HG02763 (cell line): ENCODE measurements around the gene PCDHGA2.

Experiments used
- ATAC-seq: cut with Tn5 transposase; IDR thresholded peaks from one replicate; pipeline ENCODE4 v1.9.1; 2021; ENCODE audit warnings: mild to moderate bottlenecking, moderate library complexity; ENCODE audit not compliant: unreplicated experiment

Gene PCDHGA2

GRCh38 chr5:141382469-141383294 is 44.1 kb downstream of the PCDHGA2 start, which contains the start of gene PCDHGA7:
Gene PCDHGA7 (plus strand): TSS chr5:141382742. CDS start chr5:141382900, 158 bp downstream.
- ATAC-seq = no peak

GRCh38 chr5:141383345-141383744 is 44.8 kb downstream of the PCDHGA2 start:
- ATAC-seq = no peak

GRCh38 chr5:141384471-141385267 is 46.1 kb downstream of the PCDHGA2 start:
- ATAC-seq = no peak

DNA sequence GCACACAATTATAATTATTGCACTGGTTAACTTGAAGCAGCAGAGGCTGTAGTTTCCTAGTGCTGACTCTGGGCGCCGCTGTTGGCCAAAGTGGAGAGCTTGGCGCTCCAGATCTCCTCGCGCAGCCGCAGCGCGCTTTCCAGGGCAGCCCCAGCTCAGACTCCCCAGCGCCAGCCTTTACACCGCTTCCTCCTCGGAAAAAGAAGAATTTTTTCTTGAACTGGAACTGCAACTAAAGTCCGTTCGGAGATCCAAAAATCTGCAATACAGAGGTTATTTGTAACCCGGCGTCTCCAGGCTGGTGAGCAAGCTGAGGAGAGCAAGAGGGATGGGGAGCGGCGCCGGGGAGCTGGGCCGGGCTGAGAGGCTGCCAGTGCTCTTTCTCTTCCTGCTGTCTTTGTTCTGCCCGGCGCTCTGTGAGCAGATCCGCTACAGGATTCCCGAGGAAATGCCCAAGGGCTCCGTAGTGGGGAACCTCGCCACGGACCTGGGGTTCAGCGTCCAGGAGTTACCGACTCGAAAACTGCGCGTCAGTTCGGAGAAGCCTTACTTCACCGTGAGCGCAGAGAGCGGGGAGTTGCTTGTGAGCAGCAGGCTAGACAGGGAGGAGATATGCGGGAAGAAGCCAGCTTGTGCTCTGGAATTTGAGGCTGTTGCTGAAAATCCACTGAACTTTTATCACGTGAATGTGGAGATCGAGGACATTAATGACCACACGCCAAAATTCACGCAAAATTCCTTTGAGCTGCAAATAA is 49.2 kb downstream of the PCDHGA2 start, which contains the start of gene PCDHGB4:
TSS of gene PCDHGB4 (plus strand) at position 142 of the 755 bp plus-strand sequence. CDS start at position 329, 187 bp downstream.
- ATAC-seq = peak; percentile 92

DNA sequence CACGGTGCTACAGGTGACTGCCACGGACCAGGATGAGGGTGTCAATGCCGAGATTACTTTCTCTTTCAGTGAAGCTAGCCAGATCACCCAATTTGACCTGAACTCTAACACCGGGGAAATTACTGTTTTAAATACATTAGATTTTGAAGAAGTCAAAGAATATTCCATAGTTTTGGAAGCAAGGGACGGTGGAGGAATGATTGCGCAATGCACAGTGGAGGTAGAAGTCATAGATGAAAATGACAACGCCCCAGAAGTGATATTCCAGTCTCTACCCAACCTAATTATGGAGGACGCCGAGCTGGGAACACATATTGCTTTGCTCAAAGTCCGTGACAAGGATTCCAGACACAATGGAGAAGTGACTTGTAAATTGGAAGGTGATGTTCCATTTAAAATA is 50.1 kb downstream of the PCDHGA2 start:
- no peak for ATAC-seq

- no peak for ATAC-seq
Observed at GRCh38 chr5:141389153-141390042, 50.8 kb downstream of the PCDHGA2 start.

DNA sequence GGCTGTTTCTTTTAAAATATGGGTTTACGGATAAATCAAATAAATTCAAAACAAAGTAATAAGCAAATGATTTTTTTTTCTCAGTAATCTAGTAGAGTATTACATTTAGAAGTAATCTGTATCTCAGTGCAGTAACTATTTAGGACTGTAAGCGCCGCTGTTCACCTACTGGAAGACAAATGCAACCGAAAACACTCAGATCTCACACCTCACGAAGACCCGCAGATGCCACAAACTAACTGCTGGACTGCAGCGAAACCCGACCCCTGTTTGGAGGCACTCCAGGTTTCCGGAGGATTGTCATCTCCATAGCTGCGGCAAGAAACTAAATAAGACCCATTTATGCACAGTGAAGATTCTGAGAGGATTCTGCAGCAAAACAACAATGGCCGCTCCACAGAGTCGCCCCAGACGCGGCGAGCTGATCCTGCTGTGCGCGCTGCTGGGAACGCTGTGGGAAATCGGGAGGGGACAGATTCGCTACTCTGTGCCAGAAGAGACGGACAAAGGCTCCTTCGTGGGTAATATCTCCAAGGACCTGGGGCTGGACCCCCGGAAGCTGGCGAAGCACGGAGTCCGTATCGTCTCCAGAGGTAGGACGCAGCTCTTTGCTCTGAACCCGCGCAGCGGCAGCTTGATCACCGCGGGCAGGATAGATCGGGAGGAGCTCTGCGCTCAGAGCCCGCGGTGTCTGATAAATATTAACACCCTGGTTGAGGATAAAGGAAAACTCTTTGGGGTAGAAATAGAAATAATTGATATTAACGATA is 54.1 kb downstream of the PCDHGA2 start, which contains the start of gene PCDHGA8:
TSS of gene PCDHGA8 (plus strand) at position 205 of the 770 bp plus-strand sequence. CDS start at position 386, 181 bp downstream.
- no peak for ATAC-seq
